Esophagus squamous epithelium (tissue), 4 donors: ENCODE measurements around the gene EDEM3.
"Not testable (repeated sequence)": the region's sequence is repeated elsewhere in the genome, so short reads cannot be mapped to it uniquely, and the experiment has no call there.

ENCODE experiments used
- POLR2A ChIP-seq, 4 donors: fragments of 450-650 bp; IDR thresholded peaks; one replicate each; pipeline ENCODE4 v1.6.1; 2017; ENCODE audit warnings: antibody characterized with exemption in 4 of 4, mild to moderate bottlenecking in 4 of 4, moderate library complexity in 3 of 4
- TF ChIP-seq, protein P1 (sequence below), 6 experiments: fragments of 450-650 bp in 4 of 6; fragments of 200-600 bp in 2 of 6; sonication (generic) in 2 of 6; IDR thresholded peaks; one replicate each; pipeline ENCODE4 v1.5.1; 2016 to 2019; ENCODE audit warnings: antibody characterized with exemption in 6 of 6, mild to moderate bottlenecking in 4 of 6, moderate library complexity in 4 of 6

DNA sequence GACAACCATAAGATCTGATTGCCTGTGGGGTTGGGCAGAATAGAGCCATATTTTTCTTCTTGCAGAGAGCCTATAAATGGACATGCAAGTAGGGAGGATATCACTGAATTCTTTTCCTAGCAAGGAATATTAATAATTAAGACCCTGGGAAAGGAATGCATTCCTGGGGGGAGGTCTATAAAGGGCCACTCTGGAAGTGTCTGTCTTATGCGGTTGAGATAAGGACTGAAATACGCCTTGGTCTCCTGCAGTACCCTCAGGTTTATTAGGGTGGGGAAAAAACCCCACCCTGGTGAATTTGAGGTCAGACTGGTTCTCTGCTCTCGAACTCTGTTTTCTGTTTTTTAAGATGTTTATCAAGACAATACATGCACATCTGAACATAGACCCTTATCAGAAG, 29.1 kb upstream of the EDEM3 start:
- TF ChIP-seq, protein P1, sequence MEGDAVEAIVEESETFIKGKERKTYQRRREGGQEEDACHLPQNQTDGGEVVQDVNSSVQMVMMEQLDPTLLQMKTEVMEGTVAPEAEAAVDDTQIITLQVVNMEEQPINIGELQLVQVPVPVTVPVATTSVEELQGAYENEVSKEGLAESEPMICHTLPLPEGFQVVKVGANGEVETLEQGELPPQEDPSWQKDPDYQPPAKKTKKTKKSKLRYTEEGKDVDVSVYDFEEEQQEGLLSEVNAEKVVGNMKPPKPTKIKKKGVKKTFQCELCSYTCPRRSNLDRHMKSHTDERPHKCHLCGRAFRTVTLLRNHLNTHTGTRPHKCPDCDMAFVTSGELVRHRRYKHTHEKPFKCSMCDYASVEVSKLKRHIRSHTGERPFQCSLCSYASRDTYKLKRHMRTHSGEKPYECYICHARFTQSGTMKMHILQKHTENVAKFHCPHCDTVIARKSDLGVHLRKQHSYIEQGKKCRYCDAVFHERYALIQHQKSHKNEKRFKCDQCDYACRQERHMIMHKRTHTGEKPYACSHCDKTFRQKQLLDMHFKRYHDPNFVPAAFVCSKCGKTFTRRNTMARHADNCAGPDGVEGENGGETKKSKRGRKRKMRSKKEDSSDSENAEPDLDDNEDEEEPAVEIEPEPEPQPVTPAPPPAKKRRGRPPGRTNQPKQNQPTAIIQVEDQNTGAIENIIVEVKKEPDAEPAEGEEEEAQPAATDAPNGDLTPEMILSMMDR (IDR thresholded peaks at IDR 0.05): not testable (repeated sequence)
- TF ChIP-seq POLR2A (IDR thresholded peaks at IDR 0.05): not testable (repeated sequence)
